HG03520 (cell line): ENCODE measurements around the gene MS4A5.
"Not testable (repeated sequence)": the region's sequence is repeated elsewhere in the genome, so short reads cannot be mapped to it uniquely, and the experiment has no call there.

ENCODE experiments used
- ATAC-seq: cut with Tn5 transposase; IDR thresholded peaks from one replicate; pipeline ENCODE4 v1.9.1; 2021; ENCODE audit warnings: mild to moderate bottlenecking, moderate library complexity; ENCODE audit not compliant: unreplicated experiment

MS4A5 gene, protein sequence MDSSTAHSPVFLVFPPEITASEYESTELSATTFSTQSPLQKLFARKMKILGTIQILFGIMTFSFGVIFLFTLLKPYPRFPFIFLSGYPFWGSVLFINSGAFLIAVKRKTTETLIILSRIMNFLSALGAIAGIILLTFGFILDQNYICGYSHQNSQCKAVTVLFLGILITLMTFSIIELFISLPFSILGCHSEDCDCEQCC

DNA sequence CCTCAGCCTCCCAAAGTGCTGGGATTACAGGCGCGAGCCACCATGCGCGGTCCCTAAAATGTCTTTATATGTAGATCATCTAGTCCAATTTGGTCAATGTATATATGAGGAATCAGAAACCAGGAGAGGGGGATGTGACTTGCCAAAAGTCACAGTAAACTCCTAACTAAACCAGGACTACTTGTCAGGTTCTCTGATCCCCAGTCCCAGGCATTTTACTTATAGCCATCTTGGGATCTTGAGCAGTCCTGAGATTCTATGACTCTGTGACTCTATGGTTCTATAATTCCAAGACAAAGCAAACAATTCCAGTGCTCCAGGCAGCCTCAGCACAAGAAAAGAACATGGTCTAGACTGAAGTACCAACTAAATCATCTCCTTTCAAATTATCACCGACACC is at the start of gene MS4A5:
Gene MS4A5, plus strand, starts transcription at position 301 of the 400 bp plus-strand sequence. CDS start 103 bp downstream, outside the sequence.
- no peak for ATAC-seq

DNA sequence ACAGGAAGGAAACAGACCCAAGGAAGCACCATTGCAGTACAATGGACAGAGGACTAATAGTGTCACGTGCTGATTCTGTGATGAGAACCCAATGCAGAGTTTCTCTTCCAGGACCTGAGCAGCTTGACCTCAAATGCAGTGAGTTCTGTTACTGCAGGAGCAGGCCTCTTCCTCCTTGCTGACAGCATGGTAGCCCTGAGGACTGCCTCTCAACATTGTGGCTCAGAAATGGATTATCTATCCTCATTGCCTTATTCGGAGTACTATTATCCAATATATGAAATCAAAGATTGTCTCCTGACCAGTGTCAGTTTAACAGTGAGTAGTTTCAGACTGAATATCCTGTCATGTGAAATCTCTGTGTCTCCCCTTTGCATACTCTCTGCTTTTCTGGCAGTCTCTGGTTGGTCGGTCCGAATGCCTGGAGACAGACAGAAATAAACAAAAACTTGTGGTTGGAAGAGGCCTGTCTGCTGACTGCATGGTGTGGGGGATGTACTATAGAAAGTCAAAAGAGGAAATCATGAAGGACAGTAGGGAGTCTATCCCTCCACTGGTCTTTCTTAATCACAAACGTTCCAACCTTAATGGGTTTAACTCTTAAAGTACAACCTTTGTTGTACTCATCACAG is 40.0 kb upstream of the MS4A5 start:
- ATAC-seq: peak; percentile 90

DNA sequence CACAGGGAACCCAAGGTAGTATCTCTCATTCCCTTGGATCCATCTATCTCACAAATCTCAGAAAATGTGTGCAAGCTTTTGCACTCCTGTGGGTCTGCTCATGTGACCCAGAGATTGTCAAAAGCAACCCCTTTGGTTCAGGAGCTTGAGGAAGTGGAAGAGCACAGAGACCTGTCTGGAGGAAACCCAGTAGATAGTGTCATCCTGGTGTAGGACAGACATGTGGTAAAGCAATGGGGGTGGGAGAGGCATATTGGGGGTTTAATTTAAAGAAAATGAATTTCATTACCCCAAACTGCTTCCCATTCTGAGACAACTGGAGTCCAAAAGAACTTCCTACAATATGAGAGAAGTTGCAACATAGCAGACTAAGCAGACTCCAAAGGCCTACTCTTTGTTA is 39.0 kb upstream of the MS4A5 start:
- no peak for ATAC-seq

DNA sequence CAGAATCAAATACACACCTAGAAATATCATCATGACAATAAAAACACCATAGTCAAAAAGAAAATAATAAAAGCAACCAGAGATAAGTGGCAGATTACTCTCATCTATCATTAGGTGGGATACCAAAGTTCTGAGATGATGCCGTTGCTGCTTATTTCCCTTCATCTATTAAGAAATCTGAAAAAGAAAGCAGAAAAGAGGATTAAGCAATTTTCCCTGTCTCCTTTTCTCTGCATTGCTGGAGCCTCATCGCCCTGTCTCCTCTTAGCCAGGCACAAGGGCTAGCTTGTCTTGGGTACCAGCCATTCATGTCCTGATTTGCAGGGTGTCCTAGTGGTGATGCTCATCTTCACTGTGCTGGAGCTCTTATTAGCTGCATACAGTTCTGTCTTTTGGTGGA is 37.0 kb upstream of the MS4A5 start:
- no peak for ATAC-seq

DNA sequence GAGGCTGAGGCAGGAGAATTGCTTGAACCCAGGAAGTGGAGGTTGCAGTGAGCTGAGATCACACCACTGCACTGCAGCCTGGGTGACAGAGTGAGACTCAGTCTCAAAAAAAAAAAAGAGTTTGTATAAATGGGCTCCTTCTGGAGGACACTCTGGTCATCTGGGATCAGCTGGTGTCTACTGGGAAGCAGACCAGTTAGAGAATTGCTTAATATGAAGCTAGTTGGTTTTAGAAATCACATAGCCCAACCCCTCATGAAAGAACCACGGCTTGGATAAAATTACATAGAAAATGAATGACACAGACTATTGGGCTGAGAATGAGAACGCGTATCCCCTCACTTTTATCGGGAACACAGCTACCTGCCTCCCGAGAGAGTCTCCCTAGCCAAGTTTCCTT is 36.4 kb upstream of the MS4A5 start:
- ATAC-seq: no peak

DNA sequence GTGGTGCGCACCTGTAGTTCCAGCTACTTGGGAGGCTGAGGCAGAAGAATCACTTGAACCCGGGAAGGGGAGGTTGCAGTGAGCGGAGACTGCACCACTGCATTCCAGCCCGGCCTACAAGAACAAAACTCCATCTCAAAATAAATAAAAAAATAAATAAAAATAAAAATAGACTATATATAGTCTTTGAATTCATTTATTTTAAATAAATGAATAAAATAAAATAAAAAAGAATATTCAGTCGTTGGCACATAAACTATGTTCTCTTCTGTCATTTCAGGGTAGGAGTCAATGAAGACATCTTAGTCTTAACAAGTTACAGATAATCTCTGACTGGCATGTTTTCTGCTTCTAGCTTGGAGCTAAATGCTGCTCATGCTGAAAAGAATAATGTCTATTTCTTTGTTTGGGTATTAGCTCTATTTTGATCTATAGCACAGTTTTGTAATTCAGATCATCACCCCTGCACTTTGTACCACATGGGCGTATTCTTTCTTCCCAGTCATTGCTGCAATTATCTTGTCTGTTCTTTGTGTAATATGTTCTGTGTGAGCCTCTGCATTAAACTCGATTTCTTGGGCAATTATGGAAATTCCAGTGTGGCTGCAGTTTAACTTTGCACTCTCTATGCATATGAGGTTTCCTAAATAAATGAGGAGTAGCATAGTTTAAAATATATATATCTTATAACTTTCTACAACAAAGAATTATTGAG is 34.5 kb upstream of the MS4A5 start:
- ATAC-seq: no peak

DNA sequence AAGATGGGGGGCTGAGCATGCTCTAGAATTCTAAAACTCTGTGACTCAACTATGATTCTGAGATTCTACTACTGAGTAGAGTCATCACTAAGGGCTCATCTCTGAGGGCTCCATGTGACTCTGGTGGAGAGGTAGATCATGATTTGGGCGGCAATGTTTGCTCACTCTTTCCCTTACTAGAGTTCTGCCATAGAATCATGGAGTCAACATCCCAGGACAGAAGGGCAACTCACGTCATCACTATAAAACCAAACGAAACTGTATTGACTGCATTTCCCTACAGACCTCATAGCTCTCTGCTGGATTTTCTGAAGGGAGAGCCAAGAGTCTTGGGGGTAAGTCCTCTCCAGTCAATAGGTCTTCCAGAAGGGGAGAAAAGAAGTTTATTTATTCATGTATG is 33.0 kb upstream of the MS4A5 start, which contains the start of gene MS4A14:
Gene MS4A14, plus strand, starts transcription at position 78 of the 400 bp plus-strand sequence. Its CDS starts 120 bp downstream, at position 198.
- no peak for ATAC-seq

DNA sequence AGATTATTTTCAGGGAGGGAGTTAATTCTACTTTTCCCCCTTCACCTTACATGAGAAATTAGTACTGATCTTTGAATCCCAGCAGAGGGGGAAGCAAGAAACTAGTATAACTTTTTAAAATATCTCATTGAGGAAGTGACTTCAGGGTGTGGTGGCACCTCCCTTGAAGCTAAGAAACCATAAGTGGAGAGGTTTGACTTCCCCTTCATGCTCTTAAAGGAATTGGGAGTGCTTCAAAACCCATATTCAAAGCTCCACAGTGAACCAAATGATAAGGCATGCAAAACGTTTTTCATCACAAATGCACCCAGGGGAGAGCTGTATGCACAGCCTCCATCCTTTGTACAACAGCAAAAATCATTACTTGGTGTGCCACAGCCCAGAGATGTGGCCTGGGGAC is 32.6 kb upstream of the MS4A5 start:
- no peak for ATAC-seq

DNA sequence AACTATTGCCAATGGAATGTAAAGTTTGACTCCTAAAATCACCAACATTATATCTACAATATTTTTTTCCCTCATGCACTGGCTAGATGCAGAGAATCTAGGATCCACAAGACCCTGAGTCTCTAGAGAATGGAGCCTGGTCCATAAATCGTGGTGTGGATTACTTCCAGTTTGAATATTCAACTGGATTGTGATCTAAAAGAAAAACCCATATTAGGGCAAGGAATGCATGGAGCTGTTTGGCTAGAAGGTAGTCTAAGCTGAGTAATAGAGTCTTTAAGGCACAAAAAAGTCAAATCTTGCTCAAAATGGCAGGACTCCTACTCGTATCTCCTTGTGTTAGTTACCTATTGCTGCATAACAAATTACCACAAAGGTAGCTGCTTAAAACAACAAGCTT is 9.4 kb upstream of the MS4A5 start:
- no peak for ATAC-seq

DNA sequence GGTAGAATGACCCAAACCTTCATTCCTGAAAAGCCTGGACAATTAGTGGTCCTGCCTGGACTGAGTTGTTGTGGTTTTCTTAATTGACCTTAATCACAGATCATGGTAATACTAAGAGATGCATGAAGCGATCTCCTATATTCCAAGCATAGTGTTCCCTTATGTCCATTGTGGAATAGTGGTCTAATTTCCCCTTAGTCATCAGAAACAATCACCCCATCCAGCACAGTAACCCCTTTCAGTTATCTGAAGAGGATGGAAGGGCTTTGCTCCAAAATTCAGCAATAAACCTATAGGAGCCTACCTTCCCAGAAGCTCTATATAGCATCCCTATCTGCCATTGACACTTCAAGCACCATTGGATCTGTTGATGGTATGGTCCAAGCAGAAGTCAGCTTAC is 6.8 kb upstream of the MS4A5 start:
- ATAC-seq: no peak

DNA sequence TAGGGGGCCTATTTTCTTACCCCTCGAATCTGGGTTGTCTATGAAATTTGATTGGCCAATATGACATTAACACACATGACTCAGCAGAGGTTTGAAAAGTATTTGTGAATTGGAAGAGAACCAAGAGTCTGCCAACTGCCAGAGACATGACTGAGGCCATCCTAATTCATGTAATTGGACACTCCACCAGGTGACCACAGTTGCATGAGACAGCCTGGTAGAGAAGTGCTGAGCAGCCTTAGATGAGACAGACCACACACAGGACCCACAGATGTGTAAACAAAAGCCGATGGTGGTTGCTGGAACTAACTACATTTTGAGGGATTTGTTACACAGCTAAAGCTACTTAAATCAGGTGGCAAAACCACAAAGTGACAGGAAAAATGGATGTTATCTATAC is 855 bp upstream of the MS4A5 start:
- no peak for ATAC-seq

DNA sequence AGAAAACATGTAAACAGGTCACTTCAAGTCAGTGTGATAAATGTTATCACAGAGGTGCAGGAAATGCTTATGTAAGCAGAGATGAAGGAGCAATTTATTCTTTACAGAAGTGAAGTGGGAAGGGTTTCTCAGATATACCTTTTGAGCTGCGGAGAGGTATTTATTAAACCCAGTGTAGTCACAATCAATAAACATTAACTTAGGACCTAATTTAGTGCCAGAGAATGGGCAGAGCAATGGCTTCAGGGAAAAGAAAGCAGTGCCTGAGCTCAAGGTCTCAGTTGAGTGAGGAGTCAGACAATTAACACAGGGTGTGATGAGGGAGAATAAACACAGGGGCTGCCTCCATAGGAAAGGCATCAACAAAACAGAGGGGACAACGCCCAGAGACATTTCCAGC is 1.9 kb downstream of the MS4A5 start:
- no peak for ATAC-seq

DNA sequence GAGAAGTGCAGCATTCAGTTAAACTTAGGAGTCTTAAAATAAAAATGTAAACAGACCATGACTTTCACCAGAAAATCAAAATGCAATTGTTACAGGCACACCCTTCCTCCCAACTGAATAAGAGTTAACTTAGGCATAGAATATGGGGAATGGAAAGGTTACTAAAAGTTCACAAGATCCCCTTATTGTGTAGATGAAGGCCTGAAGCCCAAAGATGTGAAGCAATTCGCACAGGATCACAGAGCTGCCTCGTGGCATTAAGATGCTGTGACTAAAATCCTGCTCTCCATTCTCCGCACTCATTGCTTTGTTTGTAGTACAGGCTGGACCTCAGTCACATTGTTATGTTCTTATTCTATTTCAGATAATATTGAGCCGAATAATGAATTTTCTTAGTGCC is 4.0 kb downstream of the MS4A5 start:
- ATAC-seq: no peak

DNA sequence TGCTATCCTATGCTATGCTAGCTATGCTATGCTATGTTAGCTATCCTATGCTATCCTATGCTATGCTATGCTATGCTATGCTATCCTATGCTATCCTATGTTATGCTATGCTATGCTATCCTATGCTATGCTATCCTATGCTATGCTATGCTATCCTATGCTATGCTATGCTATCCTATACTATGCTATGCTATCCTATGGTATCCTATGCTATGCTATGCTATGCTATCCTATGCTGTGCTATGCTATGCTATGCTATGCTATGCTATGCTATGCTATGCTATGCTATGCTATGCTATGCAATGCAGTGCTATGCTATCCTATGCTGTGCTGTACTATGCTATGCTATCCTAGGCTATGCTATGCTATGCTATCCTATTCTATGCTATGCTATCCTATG is 17.7 kb downstream of the MS4A5 start:
- ATAC-seq: no peak

DNA sequence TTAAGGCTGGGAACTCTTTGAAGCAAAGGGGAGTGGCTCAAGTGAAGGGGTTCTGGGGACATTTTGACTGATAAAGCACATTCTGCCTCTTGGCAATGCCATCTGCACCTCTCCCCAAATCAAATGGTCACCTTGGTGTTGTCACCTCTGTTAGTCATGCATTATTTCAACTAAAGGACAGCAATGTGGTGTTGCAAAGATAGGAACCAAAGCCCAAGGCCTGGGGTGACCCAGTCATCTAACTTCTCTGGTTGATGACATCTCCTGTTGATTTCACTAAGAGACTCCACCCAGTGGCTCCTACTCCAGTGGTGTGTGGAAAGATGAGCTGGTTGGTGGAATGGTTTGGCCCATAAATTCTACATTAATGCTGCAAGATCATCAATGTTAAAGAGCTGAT is 18.5 kb downstream of the MS4A5 start:
- ATAC-seq: no peak

DNA sequence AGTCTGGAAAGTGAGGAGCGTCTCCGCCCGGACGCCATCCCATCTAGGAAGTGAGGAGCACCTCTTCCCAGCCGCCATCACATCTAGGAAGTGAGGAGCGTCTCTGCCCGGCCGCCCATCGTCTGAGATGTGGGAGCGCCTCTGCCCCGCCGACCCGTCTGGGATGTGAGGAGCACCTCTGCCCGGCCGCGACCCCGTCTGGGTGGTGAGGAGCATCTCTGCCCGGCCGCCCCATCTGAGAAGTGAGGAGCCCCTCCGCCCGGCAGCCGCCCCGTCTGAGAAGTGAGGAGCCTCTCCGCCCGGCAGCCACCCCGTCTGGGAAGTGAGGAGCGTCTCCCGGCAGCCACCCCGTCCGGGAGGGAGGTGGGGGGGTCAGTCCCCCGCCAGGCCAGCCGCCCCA is 21.8 kb downstream of the MS4A5 start:
- ATAC-seq: not testable (repeated sequence)

DNA sequence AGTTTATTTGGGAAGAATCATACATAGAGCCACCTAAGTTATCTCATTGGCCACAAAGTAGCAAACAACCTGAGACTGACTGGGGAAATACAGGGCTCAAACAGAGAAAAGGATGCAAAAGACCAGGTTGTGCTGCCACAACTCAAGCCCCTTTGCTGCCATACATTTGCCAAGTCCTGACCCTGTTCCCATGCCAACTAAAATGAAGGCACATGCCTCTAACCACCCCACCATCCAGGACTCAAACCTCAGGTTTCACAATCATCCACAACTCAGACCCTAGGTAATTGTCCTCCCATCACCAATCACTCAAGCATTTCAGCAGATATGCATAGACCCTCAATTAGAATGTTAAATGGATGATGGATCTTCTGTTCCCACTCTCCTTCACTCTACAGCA is 24.8 kb downstream of the MS4A5 start:
- ATAC-seq: no peak

DNA sequence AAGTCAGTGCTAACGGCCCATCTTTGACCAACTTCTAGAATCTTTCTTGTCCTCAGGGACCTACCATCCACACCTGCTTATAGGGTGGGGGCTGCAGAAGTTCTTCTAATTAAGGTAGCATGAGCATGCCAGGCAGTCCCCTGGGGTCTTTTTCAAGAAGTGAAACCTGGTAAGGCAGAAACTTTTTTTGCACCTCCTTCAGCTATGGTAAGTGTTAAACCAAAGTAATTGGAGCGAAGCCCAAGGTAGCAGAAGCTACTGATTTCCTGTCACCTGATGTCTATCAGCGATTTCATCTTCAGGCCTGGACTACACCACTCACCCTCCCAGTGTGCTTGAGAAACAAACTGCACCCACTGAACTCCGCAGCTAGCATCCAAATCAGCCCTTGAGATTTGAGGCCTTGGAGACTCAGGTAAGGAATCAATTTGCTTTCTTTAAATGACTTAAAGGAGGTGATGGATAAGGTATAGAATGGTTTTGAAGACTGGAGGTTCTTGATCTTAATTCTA is 26.2 kb downstream of the MS4A5 start, which contains the start of gene MS4A1:
Gene MS4A1, plus strand, starts transcription at position 317 of the 512 bp plus-strand sequence. CDS start 6,528 bp downstream, outside the sequence.
- ATAC-seq: peak; percentile 82

DNA sequence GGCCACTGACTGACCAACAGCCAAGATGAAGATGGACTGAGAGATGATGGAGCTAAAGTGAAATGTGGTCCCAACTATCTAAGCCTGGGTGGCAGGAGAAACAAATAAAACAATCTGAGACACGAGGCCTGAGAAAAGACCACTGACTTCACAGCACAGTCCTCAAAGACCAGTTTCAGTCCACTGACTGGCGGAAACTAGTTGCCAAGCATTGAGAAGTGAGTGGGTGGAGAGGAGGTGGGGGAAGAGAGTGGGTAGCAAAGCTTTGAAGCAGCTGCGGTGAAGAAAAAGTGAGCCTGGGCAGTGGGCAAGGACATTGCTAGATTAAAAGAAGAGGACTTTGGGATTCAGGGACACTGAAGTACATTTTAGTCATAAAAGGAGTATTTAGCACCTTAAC is 28.2 kb downstream of the MS4A5 start:
- peak; percentile 40 for ATAC-seq

DNA sequence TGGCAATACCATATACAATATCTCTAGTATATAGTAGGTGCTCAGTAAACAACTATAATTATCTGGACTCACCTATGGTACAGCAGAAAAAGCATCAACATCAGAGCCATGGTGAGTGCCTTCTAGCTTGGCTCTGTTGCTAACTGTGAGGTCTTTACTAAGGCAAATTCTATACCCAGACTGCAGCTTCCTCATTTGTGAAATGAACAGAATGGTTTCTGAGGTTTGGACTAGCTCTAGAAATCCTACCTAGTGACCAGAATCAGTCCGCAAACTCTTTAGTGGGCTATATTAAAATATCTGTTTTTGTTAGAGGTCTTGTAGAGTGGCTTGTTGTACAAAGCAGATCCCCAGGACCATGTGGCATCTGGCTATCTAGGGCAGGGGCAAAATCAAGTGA is 30.0 kb downstream of the MS4A5 start:
- no peak for ATAC-seq

DNA sequence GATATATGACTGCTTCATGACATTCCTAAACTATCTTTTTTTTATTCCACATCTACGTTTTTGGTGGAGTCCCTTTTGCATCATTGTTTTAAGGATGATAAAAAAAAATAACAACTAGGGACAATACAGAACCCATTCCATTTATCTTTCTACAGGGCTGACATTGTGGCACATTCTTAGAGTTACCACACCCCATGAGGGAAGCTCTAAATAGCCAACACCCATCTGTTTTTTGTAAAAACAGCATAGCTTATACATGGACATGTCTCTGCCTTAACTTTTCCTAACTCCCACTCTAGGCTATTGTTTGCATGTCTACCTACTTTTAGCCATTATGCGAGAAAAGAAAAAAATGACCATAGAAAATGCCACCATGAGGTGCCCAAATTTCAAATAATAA is 39.5 kb downstream of the MS4A5 start:
- no peak for ATAC-seq

DNA sequence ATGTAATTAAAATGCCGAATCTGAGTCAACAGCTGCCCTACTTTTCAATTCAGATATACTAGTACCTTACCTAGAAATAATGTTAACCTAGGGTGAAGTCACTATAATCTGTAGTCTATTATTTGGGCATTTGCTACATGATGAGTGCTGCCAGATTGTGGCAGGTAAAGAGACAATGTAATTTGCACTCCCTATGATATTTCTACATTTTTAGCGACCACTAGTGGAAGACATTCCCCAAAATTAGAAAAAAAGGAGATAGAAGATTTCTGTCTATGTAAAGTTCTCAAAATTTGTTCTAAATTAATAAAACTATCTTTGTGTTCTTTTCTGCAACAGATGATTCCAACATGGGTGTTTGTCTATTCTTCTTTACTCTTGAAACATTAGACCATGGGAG is 40.4 kb downstream of the MS4A5 start:
- ATAC-seq: no peak
